Activated CD4-positive, alpha-beta T cell treated with anti-CD3 and anti-CD28 coated beads, Interleukin-2, Interleukin-4, amounts not matched to agents 100 ng/mL and 50 ng/mL, durations not matched to agents 16 hours and 8 hours (primary cell): ENCODE data around the gene ANKRD6.

ENCODE experiments used
- DNase-seq: peaks from one replicate; pipeline ENCODE4 v3.0.0-alpha.2; 2020; ENCODE audit warnings: low spot score

The ANKRD6 gene

DNA sequence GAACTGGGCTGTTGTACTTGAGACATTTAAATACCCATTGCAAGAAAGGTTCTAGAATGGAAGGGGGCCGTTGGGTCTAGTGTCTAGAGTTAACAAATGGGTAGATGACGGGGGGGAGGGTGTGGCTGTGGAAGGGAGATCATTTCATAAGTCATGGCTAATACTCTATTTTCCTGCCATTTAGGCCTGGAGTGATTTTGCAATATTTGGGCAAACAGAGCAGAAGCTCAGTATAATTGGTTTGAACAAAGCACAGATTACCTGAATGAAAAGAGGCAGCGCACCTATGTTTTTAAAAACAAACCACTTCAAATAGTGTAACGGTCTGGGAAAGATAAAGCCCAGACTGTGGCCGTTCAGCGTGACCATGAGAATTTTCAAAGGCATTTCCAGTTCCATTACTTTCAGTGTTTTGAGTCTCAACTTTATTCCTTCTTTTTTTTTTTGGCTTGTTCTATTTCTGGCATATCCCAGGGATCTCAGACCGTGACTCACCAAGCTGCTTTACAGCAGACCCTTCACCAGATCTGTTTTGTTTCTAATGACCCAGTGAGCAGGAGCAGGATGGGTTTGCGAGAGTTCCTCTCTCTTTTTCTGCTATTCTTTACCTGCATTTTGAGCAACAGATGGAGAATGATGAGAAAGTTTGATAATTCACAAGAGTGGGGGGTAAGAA is 131.9 kb downstream of the ANKRD6 start:
- no peak for DNase-seq

DNA sequence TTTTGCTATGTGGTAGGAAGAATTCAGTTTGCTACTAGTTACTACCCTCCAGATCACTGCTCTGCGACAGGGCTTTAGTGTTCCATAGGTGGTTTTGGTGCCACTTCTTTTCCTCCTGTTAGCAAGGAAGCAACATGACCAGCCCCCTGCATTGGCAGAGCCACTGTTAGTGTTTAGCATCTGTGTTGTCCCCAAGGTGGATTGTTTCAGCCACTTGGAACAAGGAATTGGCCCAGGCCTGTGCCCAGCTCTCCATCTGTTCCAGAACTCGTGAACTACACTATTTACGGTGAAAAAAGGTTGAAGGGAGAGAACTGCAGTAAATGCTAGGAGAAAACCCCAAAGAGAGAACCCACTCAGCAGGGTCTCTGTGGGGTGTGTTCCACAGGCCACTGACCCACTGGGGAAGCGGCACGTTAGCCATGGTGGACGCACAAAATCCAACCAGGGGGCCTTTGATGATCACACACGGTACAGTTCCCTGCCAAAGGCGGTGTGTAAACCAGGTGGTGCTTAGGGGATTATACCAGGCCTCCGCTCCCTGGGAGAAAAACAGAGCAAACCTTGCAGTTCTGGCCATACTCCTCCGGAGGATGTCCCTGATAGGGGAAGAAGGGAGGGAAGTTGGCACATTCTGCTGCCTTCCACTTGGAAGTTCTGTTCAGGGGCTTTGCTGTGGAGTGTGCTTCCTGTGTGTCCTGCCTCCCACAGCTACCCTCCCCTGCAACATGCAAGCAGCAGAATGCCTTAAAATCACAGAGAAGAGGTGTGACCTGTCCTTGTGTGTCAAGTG is 133.3 kb downstream of the ANKRD6 start:
- no peak for DNase-seq

DNA sequence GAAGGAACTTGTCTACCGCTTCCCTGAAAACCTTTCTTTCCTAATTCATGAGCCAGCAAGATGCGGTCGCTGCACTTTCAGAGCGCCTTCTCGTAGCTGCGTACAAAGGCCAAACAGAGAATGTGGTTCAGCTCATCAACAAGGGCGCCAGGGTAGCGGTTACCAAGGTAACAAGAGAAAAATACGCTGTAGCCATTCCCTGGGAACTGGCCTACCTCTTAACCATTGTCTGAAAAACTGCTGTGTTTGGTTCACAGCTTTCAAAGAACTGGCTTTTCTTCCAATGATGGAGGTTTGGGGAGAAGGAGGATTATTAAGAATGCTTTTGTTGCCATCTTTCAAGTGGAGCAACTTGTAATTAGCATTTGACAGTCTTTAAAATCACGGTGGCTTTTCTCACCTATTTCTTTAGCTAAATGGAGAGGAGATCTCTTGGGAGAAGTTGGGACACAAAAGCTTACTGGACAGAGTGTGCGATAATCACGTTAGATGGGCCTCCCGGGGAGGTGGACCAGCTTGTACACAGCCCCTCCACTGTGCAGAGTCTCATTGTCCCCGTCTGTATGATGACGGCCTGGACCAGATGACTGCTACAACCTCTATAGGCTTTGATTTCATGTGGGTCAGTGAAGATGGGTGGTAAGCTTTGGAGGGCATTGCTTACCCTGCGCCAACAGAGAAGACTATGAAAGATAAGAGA is 134.1 kb downstream of the ANKRD6 start:
- DNase-seq = no peak

DNA sequence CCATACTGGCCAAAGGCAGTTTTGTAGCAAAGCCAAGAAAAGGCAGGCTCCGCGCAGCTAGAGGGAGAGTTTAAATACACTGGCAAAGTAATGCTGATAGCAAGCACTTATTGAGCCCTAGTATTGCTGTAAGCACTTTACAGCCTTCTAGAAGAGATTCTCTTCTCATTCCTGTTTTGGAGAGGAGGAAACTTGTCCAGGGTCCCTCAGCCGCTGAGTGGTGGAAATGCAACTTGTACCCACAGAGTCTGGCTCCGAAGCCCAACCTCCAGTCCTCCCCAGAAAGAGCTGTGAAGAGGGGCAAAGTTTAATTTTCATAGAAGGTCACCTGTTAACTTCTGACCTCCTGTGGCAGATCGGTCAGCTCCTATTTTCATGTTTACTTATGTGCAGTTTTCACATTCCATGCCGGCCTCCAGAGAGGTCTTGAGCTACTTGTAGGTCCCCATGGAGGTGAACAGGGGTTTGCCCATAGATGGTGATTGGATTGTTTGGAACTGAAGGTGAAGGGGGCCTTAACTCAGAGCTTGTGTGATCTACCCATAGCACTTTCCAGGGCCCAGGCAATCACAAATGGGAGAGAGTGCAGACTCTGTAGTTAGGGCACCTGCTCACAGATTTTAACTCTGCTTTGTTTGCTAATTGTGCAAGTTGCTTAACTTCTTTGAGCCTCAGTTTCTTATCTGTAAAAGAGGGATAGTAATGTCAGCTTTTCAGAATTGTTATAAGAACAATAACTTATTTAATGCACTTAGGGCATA is 134.9 kb downstream of the ANKRD6 start:
- DNase-seq = no peak

DNA sequence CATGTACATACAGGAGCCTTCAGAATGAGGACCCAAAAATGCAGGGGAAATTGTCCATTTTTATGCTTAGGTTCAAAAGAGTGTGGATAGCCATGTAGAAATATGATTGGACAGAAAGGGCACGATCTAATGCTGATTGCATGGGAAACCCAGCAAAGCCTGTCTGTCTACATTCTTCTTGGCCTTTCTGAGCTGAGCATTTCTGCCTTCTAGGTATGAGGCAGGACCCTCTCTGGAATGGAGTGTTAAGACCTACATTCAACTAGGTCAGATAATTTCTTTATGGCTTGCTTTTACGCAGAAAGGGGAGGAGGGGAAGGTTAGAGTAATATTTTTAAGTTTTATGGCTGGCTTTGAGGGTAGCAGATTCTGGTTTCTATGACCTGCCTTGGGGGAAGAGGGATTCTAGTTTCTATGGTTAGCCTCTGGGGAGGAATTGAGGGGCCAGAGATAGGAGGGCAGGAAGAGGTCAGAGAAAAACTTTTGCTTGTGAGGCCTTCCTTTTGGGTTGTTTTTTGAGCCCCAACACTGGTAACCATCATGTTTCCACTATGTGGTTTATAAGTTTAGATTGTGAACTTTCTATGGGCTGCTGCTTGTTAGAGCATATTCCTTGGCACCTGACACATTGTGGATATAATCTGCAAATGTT is 142.1 kb downstream of the ANKRD6 start:
- DNase-seq = no peak

DNA sequence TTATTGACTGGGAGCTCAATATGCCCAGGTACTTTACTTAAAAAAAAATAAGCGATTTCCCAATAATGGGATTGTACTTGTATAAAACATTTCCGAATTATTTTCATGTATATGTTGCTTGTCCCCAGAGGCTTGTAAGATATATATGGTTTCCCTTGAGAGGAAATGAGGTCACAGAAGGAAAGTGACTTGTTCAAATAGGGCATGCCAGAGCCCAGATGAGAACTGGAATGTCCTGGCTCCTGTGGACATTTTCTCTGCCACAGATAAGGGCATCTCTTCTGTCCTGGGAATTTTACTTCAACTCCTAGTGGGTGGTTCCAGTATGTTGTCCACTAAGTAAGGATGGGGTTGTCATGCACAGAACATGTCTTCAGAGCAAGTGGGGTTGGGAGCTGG is 142.6 kb downstream of the ANKRD6 start:
- no peak for DNase-seq

DNA sequence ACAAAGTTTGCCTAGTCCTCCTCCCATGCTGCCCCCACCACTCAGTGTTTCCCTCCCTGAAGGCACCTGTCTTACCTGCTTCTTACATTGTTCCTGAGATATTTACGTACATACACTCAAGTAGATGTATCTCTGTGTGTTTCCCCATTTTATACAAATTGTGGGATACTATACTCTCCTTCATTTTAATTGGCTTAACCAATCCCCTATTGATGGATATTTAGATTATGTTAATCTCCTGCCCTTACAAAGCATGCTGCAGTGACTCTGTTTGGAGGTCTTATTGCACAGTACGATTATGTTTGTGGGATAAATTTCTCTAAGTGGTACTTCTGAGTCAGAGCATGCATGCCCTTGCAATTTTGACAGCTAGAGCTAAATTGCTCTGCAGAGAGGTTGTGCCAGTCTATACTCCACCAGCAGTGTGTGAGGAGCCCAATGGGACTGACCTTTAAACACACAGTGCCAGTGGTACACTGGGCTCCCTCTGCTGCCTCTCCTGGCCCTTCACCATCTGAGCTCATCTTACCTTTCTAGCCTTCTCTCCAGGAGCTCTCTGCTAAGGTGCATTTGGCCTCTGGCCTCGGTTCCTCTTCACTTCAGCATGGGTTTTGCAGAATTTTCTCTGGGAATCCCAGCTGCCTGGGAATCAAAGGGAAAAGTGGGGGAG is 148.2 kb downstream of the ANKRD6 start:
- no peak for DNase-seq

DNA sequence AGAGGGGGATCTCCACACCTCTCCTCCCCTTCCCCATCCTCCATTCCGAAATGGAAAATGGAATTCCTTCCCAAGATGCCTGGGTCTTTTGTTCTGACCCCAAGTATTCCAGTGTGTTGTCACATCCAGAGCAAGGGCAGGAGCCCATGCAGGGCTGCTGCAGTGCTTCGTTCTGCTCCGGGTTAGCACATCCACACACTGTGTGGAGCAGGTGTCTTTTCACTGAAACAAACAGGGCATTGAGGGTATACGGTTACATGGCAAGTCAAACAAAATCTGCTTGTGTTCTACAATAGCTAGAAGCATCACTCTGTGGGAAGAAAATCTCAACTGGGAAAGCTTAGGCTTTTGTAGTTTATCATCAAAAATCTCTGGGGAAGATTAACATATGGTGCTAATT is 148.7 kb downstream of the ANKRD6 start:
- DNase-seq = no peak

DNA sequence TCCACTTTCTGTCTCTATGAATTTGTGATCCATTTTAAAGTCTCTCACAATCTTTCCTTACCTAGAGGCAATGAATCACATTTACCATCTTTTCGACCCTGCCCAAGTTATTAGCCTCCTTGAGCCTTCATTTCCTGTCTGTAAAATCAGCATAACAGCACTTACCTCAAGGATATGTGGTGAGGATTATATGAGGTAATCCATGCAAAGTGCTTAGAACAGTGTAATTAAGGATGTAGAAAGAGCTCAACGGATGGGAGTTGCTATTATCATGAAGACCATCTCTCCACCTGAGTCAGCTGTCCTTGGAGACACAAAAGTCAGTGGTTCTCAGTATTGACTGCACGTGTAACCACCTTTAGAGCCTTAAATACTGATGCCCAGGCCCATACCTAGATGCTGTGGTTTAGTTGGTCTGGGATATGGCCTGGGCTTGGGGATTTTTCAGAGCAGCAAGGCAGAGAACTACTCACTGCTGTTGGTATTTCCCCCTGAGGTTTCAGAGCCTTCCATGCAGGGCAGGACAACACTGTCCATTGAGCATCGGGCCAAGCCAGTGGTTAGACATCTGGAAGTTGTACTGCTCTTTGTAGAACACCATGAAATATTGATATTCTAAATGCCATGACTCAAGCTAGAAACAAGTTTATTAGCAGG is 149.8 kb downstream of the ANKRD6 start:
- no peak for DNase-seq

DNA sequence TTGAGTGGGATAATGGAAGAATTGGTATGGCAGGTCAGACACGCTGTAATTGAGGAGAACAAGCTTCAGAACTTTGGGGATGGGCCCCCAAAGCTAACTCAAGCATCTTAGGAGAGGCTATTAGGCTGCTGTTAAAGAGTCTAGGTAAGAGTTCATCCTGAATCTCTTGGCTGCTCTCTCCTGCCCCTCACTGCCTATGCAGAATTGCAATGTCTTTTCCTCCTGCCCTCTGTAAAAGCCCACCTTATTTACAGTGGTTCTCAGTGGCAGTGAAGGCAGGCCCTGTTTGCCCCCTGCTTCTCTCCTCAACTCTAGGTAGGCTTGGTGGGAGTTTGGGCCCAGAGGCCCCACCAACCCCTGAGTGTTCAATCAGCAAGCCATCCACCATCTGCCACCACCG is 150.6 kb downstream of the ANKRD6 start:
- no peak for DNase-seq

DNA sequence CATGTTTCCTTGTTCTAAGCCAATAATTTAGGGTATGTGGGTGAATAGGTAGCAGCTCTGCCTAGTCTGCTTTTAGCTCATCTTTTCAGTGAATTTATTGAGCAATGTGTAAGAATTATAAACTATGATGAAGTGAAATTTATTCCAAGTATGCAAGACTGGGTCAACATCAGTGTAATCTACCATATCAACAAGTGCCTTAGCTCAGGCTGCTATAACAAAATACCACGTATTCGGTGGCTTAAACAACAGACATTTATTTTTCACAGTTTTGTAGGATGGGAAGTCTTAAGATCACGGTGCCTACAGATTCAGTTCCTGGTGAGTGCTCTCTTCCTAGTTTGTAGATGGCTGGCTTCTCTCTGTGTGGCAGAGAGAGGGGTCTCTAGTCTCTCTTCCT is 151.6 kb downstream of the ANKRD6 start:
- no peak for DNase-seq

DNA sequence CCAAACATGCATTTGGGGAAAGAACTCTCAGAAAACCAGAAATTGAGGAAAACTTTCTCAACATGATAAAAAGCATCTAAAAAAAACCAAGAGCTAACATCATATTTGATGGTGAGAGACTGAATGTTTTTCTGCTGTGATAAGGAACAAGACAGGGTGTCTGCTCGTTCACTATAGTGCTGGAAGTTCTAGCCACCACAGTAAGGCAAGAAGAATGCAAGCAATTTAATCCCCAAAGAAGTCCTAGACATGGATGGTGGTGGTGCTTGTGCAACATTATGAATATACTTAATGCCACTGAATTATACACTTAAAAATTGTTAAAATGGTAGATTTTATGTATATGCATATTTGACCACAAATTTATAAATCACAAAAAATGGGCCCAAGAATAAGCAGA is 152.2 kb downstream of the ANKRD6 start:
- no peak for DNase-seq

DNA sequence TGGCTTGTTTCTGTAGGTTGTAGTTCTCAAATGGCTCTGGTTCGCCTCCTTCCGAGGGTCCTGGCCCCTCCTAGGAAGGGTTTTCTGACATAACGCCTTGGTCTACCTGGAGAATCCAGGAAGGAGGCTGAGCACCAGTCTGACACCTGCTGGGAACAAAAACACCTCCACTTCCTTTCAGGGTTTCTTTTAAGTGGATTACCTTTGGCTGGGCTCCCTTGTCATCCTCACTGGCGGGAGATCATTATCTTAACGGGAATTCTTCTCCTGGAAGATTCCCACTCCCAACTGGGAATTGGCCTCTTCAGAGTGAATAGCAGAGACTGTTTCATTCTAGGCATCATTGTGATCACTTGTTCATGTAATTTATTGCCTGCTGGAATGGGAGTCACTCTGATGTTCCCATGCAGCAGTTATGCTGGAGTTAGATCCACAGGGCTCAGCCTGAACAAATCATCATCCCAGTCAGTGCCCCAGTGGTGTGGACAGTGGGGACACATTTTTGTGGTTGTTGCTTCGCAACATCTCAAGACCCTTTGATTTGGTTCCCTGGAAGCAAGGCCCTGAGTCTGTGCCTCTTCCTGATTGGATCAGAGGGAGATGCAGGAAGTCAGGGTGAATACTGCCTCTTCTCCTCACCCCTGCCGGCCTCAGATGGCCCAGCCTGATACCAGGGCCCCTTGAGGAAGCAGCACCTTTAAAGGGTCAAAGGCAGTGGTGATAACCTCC is 156.5 kb downstream of the ANKRD6 start:
- no peak for DNase-seq

DNA sequence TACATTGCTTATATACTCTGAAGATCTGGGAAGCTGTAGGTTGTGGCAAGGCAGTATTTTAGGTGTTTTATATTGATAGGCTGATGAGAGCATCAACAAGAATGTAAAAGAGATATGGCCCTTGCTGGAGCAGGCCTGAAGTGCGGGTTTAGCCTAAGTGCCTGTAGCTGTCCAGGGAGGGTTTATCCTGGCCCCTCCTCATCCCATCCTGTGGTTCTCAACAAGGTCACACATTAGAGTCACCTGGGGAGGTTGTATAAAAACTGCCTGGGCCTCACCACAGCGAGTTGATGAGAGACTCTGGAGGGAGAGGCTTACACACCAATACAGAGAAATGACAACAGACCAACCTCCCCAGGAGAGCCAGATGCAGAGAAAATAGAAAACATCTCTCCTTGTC is 157.2 kb downstream of the ANKRD6 start:
- DNase-seq = no peak

DNA sequence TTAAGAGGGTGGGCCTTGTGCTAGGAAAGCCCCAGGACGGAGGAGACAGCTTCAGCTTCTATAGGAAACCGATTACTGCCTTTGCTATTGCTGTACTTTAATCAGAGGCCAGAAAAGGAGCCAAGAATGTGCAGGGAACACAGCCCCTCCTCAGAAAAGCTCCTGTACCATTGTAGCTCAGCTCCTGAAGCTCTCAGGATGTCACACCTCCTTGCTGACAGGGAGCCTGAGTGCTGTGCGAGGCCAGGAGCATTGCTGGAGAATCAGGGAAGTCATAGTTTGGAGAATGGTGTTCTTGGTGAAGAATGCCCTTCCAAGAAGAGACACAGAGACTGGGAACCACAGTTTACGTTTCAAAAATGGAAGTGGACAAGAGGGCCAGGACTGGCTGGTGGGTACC is 158.8 kb downstream of the ANKRD6 start:
- DNase-seq = no peak

DNA sequence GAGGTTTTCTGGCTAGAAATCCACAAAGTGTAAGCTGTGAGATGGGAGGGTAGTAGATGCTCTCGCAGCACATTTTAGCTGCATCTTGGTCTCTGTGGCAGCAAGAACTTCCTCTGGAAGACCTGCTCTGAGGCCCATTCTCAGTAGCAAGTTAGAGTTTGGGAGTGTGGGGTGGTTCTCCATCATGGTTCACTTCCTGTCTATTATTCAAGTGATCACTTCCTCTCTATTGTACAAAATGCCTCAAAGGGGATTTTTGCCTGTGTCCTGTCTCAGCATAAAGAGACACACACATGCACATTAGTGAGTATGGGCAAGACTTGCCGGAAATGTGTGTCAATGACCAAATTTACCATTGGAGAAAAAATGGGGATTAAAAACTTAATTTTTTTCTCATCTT is 163.1 kb downstream of the ANKRD6 start:
- DNase-seq = peak; percentile 30

DNA sequence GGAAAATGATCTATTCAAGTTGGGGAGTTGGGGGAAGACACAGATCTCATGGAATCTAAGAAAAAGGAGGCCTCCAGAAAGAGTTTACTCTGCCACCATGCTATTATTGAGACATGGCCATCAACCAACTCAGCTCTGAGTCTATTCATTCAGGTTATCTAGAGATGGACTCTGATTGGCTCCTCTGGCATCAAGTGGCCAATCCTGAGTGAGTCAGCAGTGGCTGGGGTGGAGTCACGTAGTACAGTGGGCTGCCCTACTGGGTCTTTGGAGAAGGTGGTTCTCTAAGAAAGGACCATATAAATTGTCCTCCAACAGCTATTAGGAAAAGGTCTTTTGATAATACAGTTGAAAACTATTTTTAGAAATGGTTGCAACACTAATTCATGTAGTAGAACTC is 163.5 kb downstream of the ANKRD6 start:
- DNase-seq = no peak

DNA sequence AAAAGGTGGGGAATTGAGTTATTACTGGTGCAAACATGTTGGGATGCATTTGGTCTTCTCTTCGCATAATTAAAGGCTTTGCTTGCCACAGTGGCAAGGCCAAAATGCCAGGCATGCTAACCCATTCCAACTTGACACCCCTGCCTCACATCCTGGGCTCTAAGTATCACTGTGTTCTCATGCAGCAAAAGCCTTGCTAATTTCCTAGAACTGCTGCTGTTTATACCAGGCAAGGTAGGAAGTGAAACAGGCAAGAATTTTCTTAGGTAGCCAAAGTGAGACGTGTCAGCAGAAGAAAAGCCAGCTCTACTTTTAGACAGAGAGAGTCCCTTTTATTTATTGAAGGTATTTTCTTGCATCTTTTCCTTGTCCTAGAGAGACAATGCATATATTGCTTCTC is 164.4 kb downstream of the ANKRD6 start:
- DNase-seq = no peak

DNA sequence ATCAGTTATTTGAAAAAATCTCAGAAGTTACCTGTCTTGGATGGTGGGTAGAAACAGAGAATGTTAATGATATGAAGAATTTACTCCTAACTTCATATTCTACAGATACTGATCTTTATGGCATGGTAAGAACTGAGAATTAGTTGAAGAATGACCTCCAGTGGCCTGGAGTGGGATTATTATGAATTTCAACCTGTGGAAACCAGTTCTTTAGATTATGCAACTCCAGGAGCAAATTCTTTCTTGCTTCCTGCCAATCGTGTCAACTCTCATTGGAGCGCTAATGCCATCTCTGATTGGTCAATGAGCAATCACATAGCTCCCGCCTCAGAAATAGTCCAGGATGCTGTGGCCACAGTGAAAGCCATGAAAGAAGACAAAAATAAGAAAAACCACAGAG is 165.0 kb downstream of the ANKRD6 start:
- DNase-seq = peak; percentile 5

DNA sequence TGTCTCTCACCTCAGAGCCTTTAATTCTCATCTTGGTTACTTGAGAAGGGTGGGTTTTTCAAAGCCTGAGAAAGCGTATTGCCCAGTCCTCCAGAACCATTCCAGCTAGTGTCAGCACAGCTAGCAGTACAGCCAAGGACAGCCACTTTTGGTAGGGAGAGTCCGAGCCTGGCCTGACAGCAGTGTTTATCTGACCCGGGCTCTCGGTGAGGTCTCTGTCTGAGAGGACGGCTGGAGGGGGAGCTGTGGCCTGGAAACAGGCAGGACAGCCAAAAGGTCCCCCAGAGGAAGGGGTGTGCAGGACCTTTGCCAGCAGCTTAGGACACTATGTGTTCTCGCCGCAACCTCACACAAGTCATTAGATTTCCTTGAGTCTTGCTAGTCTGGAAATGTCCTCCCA is 166.8 kb downstream of the ANKRD6 start:
- no peak for DNase-seq
